Psoas muscle (tissue), 8 donors: ENCODE results near the gene ZNF333. TPM values are rescaled to one million over a fixed set of nuclear protein-coding genes. Genes with fewer than 3 reads are reported as not detected.

Source experiments
- ATAC-seq, 4 donors: fragments of 200-7000 bp; cut with Tn5 transposase; one replicate each; pipeline ENCODE4 v1.9.1; 2020; ENCODE audit warnings: moderate library complexity in 3 of 4, mild to moderate bottlenecking in 2 of 4
- DNase-seq, 2 donors: peaks; one replicate each; pipeline ENCODE4 v3.0.0-alpha.2; 2020
- H3K27ac ChIP-seq: fragments of 200-600 bp; one replicate; pipeline ENCODE4 v1.8.0; 2022
- H3K27me3 ChIP-seq, 3 donors: fragments of 200-600 bp in 1 of 3; one replicate each; pipeline versions ENCODE4 v1.6.1 to v1.8.0; 2013 to 2022; ENCODE audit warnings: low read length in 2 of 3, mild to moderate bottlenecking in 2 of 3, moderate library complexity in 1 of 3; ENCODE audit not compliant: insufficient read depth in 3 of 3
- H3K36me3 ChIP-seq, 2 donors: fragments of 200-600 bp in 1 of 2; one replicate each; pipeline versions ENCODE4 v1.6.1 to v1.8.0; 2013 to 2022; ENCODE audit warnings: low read depth in 1 of 2, mild to moderate bottlenecking in 1 of 2, moderate library complexity in 1 of 2; ENCODE audit not compliant: insufficient read depth in 1 of 2
- H3K4me1 ChIP-seq: fragments of 200-600 bp; one replicate; pipeline ENCODE4 v1.8.0; 2022
- H3K4me3 ChIP-seq: fragments of 200-600 bp; one replicate; pipeline ENCODE4 v1.8.0; 2022; ENCODE audit warnings: mild to moderate bottlenecking
- H3K9me3 ChIP-seq: fragments of 200-600 bp; one replicate; pipeline ENCODE4 v1.8.0; 2022
- CTCF ChIP-seq: fragments of 200-600 bp; IDR thresholded peaks from one replicate; pipeline ENCODE4 v1.8.0; 2022; ENCODE audit warnings: antibody characterized with exemption
- WGBS, 3 donors: extraction: QIAGEN DNeasy Blood & Tissue Kit; methylation state at CpG; one replicate each; pipeline versions ENCODE4 v1.1.6 to v1.1.7; 2013; 5-methylcytosine and 5-hydroxymethylcytosine counted together
- intact Hi-C, 2 donors: fragments of 100-400 bp; cut with DNase I; formaldehyde crosslinking; loops; one replicate each; pipeline versions ENCODE4 v1.11.0 to v1.14.2; 2022
- polyA plus RNA-seq, 3 donors: library from polyadenylated mRNA; stranded (reverse); fragments of 200-250 nt; gene quantifications; one replicate each; pipeline ENCODE4 v1.2.3, GENCODE V29; 2013
- total RNA-seq, 4 donors: library from RNA; stranded (reverse); fragmentation: NEBNext Ultra II Directional in 2 of 4; extraction: Animal tissue kit (Norgen Biotek cat#: 25700) in 2 of 4; gene quantifications; one replicate each; pipeline versions ENCODE4 v1.2.1 to v1.2.4, GENCODE V29; 2021 to 2023
- donor health status: healthy with polysubstance abuse.
- donor health status: DM: no; HTN: no; CAD: no; lungs with moderate emphysema.
- donor health status: Bipolar disorder and iron deficiency.
- donor health status: healthy.
- donor health status: DM: yes; HTN: yes; CAD: no.
- donor health status: DM: no; HTN: no; CAD: no.
- donor health status: DM: no; HTN: no; CAD: no.
- donor health status: DM: yes; HTN: yes; CAD: no.

ZNF333 gene
- total and polyA plus RNA-seq, 7 donors, result 6.8 to 16.0 (median 8.9) TPM

- Histone ChIP-seq H3K36me3 (no peaks in the 10 kb centered on the region), H3K4me1 (no peaks in the 10 kb centered on the region), H3K27me3 (peaks cover 0 to 2% (median 0%) of the 10 kb centered on the region in 3 donors), H3K9me3 (no peaks in the 10 kb centered on the region), H3K4me3 (no peak overlapping the region), H3K27ac (no peak overlapping the region)
- WGBS, 3 donors, result 62 to 66% (median 64%) methylated on average over 7 of the region's 7 CpGs
- ATAC-seq, result no peak
- no peak for DNase-seq
- intact Hi-C loops, result no loop called here
- TF ChIP-seq CTCF, result no peak
These were observed 34.9 kb upstream of the ZNF333 start for GRCh38 chr19:14654786-14655560.

DNA sequence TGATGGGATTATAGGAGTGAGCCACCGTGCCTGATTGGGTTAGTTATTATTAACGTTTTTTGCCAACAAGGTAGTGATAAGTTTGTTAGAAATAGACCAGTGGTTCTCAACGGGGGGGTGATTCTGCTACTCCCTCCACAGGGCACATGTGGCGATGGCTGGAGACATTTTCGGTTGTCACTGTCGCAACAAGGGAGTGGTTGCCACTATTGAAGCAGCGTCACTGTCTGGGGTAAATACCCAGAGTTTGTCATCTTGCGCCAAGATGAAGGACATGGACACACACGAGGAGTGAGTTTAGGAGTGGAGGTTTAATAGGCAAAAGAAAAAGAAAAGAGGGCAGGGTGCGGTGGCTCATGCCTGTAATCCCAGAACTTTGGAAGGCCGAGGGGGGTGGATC is 34.1 kb upstream of the ZNF333 start:
- H3K27me3 ChIP-seq, result peaks cover 0 to 10% (median 0%) of the 10 kb centered on the region in 3 donors
- 67 to 73% (median 68%) methylated on average over 11 of the region's 11 CpGs for WGBS, 3 donors
- no peak for DNase-seq
- no peaks in the 10 kb centered on the region for H3K9me3 ChIP-seq
- no peak for ATAC-seq
- TF ChIP-seq CTCF, result no peak
- intact Hi-C loops, result no loop called here
- no peaks in the 10 kb centered on the region for H3K36me3 ChIP-seq
- H3K4me1 ChIP-seq, result no peaks in the 10 kb centered on the region
- no peak overlapping the region for H3K4me3 ChIP-seq
- H3K27ac ChIP-seq, result no peak overlapping the region

DNA sequence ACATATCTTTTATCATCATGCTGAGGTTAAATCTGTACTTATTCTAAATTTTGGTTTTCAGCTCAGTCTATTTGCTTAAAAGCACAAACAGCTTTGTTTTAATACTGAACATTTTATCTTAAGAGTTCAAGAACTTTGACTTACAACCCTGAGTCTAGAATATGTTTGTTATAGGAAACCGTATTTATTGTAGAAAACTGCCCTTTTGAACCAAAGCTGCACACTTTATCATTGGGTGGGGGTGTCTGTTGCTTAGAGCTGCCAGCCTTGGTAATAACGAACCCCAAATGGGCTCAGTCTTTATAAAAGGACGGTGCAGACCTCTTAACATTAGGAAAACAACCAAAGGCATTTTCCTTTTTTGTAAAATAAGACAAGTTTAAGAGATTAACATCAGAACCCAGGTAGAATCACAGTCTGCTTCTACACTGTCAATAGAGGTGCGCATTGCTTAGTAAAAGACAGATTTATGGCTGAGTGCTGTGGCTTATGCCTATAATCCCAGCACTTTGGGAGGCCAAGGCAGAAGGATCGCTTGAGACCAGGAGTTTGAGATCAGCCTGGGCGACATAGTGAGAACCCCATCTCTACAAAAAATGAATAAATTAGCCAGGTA is 29.9 kb upstream of the ZNF333 start:
- H3K27me3 ChIP-seq, result peaks cover 0 to 10% (median 0%) of the 10 kb centered on the region in 3 donors
- no peaks in the 10 kb centered on the region for H3K36me3 ChIP-seq
- no peak overlapping the region for H3K4me3 ChIP-seq
- H3K27ac ChIP-seq, result no peak overlapping the region
- no peaks in the 10 kb centered on the region for H3K9me3 ChIP-seq
- ATAC-seq (no peak), DNase-seq (no peak)
- TF ChIP-seq CTCF, result no peak
- intact Hi-C loops, result no loop called here
- H3K4me1 ChIP-seq, result no peaks in the 10 kb centered on the region
- 67 to 71% (median 71%) methylated on average over 6 of the region's 6 CpGs for WGBS, 3 donors

DNA sequence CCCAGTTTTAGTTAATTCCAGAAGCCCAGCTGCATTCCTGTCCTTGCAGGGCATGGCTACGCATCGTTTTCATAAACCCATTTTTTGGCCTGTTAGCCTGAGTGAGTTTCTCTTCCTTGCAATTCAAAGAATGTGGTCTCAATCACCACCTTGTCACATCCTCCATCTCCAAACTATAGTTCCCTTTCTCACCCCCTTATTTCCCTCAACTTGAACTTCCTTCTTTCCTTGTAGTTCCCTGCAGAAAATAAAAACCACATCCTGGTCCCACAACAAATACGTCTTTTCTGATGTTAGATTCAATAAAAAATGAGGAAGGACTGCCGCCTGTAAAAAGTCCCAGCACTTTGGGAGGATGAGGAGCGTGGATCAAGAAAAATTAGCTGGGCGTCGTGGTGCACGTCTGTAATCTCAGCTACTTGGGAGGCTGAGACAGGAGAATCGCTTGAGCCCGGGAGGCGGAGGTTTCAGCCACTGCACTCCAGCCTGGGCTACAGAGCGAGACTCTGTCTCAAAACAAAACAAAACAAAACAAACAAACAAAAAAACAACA is 28.4 kb upstream of the ZNF333 start:
- no peak for ATAC-seq
- 70 to 72% (median 71%) methylated on average over 12 of the region's 12 CpGs for WGBS, 3 donors
- no peak overlapping the region for H3K4me3 ChIP-seq

More for the DNA sequence above, 28.4 kb upstream of the ZNF333 start:
- no peak for TF ChIP-seq CTCF
- Histone ChIP-seq H3K27ac (no peak overlapping the region), H3K4me1 (no peaks in the 10 kb centered on the region), H3K27me3 (peaks cover 0 to 14% (median 0%) of the 10 kb centered on the region in 3 donors), H3K36me3 (no peaks in the 10 kb centered on the region), H3K9me3 (no peaks in the 10 kb centered on the region)
- DNase-seq, result no peak
- intact Hi-C loops, result no loop called here
